ENCODE results near the gene LIN37.
"Not testable (repeated sequence)": the region's sequence is repeated elsewhere in the genome, so short reads cannot be mapped to it uniquely, and the experiment has no call there.

Gene LIN37

GRCh38 chr19:35754370-35755130 is 6.2 kb downstream of the LIN37 start:
- peak; percentile 28 for DNase-seq

GRCh38 chr19:35755131-35755549 is 6.8 kb downstream of the LIN37 start:
- no peak for DNase-seq

DNA sequence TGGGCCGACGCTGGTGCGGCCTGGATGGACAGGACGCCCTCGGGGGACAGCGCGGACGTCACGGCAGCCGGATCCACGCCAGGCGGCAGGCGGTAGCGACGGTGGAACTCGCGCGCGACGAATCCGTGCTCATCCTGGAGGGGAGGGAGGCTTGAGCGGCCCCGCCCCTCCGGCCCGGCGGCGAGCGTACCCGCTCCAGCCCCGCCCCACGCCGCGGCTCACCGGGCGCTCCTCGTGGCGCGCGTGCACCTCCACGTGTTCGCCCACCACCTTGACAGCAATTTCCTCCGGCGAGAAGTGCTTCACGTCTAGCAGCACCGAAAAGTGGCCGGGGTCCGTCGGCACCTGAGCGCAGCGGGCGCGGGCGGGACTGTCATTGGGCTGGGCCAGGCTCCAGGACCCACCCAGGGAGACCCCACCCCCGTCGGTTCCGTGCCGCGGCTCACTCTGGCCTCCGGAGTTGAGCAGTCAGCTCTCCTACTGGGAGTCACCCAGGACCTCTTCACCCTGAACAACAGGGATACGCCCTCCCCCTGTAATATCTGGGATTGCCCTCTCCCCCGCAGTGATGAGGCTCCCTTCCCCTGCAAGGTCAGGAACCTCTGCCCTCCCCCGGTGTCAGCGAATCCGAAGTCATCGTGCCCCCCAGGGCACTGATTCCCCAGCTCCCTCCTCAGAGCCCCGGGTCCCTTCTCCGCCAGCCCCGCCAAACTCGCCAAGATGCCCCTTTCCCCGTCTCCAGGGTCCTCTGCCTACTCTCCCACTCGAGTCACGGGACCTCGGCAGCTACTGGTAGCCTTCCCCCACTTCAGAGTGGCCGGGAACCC is 7.4 kb downstream of the LIN37 start:
- peak; percentile 91 for DNase-seq

GRCh38 chr19:35756377-35757230 is 8.2 kb downstream of the LIN37 start, which contains the start of gene HSPB6:
TSS of gene HSPB6 (minus strand) at chr19:35757029. CDS start at chr19:35757008, 21 bp downstream.
- DNase-seq: peak; percentile 86

DNA sequence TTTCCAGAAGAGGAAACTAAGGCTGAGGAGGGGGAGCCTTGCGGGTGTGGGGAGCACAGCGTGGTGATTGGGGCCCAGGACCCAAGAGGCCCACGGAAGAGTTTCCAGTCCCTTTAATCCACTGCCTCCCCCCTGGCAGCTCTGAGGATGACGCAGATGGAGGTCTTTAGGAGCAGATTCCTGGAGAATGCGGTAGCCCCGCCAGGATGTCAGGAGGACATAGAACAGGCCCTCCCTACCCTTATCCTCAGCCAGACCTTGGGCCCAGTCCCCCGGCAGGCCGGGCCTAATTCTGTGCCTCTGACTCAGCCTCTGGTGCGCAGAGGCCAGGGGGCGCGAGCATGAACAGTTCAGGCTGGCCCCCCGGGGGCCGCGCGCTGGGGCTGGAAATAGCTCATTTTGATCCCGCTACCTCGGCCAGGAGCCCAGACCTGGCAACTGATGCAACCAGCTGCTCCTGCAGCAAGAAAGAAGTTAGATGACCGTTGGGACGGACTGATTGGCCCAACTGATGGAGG is 8.9 kb downstream of the LIN37 start:
- DNase-seq: peak; percentile 97

- peak; percentile 100 for DNase-seq
Observed at GRCh38 chr19:35757749-35758608, 9.6 kb downstream of the LIN37 start, which contains the start of gene PROSER3. TSS of gene PROSER3 (plus strand) at chr19:35758176. CDS start at chr19:35758216, 40 bp downstream.

DNA sequence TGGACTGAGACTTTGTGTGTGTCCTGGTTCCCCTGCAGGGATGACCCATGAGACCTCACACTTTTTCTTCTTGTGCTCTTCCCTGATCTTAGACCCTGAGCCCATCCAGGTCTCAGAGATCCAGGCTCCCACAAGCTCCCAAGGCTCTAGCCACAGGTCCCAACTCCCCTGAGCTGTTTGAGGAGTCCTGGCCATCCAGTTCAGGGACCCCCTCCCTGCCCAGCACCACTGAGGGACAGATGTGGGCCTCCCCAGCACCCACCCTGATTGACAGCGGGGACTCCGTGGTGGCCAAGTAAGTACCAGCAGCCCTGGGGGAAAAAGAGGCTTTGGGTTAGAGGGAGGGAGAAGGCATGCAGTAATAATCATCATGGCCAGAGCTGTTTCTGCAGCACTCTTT is 11.3 kb downstream of the LIN37 start:
- no peak for DNase-seq

GRCh38 chr19:35760711-35761349 is 12.5 kb downstream of the LIN37 start:
- DNase-seq: no peak

GRCh38 chr19:35764432-35765315 is 16.3 kb downstream of the LIN37 start:
- DNase-seq: no peak

GRCh38 chr19:35766571-35767104 is 18.3 kb downstream of the LIN37 start:
- no peak for DNase-seq

GRCh38 chr19:35767288-35768081 is 19.1 kb downstream of the LIN37 start:
- DNase-seq: no peak

DNA sequence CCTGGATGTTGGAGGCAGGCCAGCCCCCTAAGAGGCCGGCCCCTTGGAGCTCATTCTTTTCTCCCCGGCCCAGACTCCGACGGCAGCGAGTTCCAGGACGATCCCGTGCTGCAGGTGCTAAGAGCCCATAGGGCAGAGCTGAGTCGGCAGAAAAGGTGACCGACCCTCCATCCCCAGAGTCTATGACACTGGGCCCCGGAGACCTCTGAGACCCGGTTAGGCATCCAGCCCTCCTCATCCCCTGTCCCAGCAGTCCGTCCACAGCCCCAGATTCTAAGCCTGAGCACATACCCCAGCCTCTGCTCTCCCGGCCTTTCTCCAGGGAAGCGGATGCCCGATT is 19.7 kb downstream of the LIN37 start:
- no peak for DNase-seq

DNA sequence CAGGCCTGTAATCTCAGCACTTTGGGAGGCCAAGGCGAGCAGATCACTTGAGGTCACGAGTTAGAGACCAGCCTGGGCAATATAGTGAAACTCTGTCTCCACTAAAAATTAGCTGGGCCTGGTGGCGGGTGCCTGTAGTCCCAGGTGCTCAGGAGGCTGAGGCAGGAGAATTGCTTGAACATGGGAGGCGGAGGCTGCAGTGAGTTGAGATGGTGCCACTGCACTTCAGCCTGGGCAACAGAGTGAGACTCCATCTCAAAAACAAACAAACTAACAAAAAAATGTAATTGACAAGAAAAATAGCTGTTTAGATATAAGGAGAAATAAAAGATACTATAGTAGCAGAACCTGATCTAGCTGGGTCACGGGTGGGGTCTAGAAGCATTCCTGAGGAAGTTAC is 24.0 kb downstream of the LIN37 start:
- DNase-seq: not testable (repeated sequence)

- DNase-seq: no peak
Observed at GRCh38 chr19:35773020-35773806, 24.8 kb downstream of the LIN37 start.

DNA sequence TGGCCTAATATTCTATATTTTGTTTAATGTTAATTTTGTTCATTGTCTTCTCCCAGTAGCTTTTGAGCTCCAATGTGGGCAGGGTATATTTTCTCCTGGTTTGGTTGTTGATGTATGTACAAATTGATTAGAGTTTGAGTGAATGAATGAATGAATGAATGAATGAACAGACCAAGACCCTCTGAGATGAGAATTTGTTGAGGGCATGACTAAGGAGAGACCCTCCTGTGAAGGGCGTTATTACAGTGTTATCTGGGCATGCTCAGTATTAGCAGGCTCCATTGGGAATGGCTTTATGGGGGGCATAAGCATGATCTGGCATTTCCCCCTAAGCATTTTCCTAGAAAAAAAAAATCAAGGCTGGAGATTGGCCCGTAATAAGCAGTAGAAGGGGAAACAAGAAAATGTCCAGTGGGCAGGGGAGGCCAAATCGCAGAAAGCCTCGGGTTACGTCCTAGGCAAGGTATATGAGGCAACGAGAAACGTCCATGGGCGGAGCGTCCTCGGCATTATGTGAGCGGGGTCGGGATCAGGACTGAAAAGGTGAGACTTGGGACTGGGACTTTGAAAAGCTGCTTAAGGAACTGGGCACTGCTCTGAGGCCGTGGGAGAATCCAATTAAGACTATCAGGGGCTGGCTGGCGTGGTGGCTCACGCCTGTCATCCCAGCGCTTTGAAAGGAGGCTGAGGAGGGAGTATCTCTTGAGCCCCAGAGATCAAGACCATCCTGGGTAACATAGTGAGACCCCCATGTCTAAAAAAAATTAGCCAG is 26.1 kb downstream of the LIN37 start:
- DNase-seq: peak; percentile 18

- no peak for DNase-seq
Observed at GRCh38 chr19:35775046-35775297, 26.6 kb downstream of the LIN37 start.

GRCh38 chr19:35775298-35776101 is 27.1 kb downstream of the LIN37 start, which contains the start of gene ARHGAP33:
TSS of gene ARHGAP33 (plus strand) at chr19:35775564. CDS start at chr19:35775659, 95 bp downstream.
- DNase-seq: peak; percentile 99
